CD4-positive, alpha-beta T cell treated with Interleukin-17A for 4 hours (primary cell): ENCODE data around the gene NOTCH2.
A peak's percentile ranks its signal among the peaks of the same experiment; 100 is the strongest.

Experiments used
- DNase-seq: peaks from one replicate; pipeline ENCODE4 v3.0.0-alpha.2; 2020; ENCODE audit warnings: mixed read lengths

The NOTCH2 gene

DNA sequence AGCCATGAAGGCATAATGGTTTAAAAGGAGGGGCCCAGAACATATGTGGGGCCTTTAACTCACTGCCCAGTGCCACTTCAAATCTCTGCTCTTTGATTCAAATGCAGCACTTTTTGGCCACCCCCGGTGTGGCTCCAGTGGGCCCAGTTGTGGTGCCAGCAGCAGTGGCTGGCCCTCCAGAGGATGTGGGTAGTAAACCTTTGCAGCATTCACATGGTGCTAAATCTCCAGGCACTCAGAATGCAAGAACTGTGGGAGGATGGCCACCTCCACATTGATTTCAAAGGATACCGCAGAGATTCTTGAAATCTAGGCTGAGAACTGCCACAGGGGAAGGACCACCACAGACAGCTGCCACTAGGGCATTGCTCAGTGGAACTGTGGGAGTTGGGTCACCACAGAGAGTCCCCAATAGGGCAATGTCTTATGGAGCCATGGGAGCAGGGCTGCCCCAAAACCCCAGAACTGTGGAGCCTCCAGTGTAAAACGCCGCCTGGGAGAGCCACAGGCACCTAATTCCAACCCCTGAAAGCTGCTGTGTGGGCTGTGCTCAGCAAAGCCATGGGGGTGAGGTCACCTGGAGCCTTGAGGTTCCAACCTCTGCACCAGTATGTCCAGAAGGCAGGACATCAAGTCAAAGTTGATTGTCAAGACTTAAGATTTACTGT, 166.6 kb downstream of the NOTCH2 start:
- DNase-seq = no peak

- no peak for DNase-seq
Observed at GRCh38 chr1:119898981-119899720, 170.3 kb downstream of the NOTCH2 start.

GRCh38 chr1:119898530-119898929, 170.9 kb downstream of the NOTCH2 start:
- DNase-seq = no peak

DNA sequence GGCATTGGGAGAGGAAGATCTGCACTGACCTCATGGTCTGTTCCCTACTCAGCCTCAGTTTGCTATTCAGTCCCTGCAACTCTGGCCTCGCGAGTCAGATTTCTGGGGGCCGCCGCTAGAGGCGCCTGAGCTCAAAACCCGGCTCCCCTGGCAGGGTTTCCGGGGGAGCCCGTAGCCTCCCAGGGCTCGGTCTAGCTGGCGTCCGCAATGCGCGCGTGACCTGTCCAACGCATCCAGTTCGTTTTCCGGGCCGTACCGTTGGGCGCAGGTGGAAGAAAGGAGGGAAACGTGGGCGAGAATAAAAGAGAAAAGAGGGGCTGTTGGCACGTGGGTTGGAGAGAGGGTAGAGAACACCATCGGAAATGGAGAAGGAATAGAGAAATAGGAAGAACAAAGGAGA, 173.2 kb downstream of the NOTCH2 start, which contains the start of gene ADAM30:
ADAM30 (minus strand) TSS at position 213 of the 400 bp plus-strand sequence; CDS start at position 34, 179 bp downstream.
- no peak for DNase-seq

- DNase-seq = no peak
Observed at GRCh38 chr1:119895102-119895501, 174.4 kb downstream of the NOTCH2 start.

- DNase-seq = no peak
Observed at GRCh38 chr1:119893827-119894700, 175.4 kb downstream of the NOTCH2 start.

GRCh38 chr1:119893238-119893791, 176.1 kb downstream of the NOTCH2 start:
- no peak for DNase-seq

- no peak for DNase-seq
Observed at GRCh38 chr1:119891386-119891785, 178.1 kb downstream of the NOTCH2 start.

DNA sequence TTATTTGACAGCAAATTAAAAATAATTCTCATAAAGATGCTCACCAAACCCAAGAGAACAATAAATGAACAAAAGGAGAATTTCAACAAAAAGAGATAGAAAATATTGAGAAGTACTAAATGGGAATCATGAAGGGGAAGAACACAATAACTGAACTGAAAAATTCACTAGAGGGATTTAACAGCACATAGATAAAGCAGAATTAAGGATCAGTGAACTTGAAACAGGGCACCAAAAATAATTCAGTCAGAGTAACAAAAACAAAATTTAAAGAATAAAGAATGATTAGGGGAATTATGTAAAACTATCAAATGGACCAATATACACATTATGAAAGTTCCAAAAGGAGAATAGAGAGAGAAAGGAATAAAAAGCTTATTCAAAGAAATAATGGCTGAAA, 181.0 kb downstream of the NOTCH2 start:
- no peak for DNase-seq

GRCh38 chr1:119887427-119887826, 182.0 kb downstream of the NOTCH2 start:
- no peak for DNase-seq

GRCh38 chr1:119885903-119886783, 183.3 kb downstream of the NOTCH2 start:
- peak; percentile 64 for DNase-seq

DNA sequence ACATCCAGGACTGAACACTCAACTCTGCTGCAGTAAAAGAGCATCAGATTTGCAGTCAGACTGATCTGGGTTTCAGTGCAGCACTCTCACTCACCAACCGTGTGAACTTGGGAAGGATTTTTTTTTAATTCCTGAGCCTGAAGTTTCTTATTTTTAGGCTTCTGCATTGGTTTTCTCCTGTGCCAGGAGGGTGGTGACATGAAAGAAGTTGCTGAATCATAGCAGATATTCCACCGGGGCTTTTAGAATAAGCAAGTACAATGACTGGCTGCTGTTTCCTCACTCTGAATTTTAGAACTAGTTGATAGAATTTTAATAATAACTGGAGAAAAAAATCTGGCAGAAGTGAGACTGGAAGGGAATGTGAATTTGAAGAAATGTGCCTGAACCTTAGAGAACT, 184.8 kb downstream of the NOTCH2 start:
- DNase-seq = no peak

DNA sequence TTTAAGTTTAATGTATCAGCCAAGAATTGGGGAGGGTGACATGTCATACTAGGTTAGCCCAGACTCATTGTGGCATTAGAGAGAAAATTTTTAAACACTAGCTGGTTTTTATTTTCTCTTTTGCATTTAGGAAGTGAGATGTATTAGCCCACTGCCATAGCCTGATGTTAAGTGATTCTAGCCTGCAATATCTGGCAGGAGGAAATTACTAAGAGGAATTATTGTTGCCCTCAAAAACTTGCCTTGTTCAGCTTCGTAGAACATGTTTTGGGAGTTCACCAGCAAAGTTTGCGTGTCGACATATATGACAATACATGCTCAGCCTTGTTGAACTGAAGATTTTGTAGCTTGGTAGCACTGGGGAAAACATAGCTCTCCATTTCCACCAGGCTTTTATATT, 185.6 kb downstream of the NOTCH2 start:
- DNase-seq = no peak

DNA sequence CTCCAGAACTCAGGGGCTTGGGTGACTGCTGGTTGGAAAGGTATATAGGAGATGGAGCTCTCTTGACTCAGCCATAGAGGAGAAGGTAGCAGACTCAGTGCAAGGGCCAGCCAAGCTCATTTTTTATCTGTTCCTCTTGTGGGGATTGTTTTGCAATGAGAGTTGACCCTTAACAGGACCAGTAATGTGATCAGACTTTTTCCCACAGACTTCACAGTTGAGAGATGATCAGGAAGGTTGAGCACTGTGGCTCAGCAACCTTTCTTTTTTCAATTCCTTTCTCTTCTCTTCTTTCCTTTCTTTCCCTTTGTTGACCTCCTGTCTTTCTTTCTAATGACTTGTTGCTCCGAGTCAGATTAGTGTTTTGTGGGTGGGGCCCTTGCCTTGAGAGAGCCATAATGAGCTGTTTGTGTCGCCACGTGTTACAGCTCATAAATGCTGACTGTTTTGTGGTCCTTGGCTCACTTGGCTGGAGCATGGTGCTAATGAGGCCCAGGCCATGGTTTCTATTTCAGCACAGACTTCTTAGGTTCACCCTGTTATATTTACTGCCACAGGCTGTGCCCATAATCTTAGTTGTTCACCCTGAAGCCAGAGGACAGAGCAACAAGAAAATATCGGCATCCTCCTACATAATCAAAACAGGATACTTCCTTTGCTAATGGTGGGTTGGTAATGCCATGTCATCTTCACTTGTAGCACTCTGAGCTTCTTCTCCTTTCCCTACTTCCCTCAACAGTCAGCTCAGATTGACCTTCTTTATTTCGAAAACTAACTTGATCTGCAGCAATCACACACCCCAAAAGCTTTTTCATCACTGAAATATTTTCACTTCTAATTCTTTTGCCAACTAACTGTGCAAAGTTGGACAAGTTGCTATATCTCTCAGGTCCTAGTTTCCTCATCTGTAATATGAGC, 187.1 kb downstream of the NOTCH2 start:
- no peak for DNase-seq

DNA sequence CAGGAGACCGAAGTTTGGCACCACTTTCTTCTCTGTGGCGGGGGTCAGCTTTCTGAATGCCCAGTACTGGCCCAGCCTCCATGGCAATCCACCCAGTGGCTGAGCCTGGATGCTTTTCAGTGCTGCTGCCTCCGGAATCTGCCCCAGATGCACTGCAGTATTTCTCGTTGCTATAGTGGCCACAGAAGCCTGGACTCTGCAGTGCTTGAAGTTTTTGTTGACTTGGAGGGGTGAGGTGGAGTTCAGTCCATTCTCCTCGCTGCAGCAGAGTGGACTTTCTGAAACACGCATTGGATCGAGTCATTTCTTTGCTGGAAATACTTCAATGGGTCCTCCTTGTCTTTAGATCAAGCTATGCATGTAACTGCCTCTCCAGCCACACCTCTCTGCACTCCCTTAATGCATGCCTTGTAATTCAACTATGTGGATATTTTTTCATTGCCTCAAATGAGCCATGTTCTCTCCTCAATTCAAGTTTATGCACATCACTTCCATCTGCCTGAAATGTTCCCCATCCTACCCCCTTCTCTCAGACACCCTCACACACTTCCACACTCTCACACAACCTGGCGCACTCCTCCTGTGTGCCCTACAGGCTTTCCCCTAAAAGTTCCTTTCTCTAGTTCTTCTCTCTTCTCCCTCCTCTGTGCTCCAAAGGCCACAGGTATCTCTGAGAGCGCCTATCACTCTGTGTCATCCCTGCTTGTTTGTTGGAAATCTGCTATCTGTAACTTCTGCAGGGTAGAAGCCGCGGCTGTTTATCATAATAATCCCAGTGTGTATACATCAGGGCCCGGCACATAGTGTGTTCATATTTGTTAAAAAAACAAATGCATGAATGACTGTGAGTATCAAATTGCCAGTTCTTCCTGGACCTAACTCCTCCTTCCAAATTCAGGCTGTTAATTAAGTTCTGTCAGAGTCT, 189.7 kb downstream of the NOTCH2 start:
- no peak for DNase-seq

- no peak for DNase-seq
Observed at GRCh38 chr1:119878171-119878570, 191.3 kb downstream of the NOTCH2 start.

DNA sequence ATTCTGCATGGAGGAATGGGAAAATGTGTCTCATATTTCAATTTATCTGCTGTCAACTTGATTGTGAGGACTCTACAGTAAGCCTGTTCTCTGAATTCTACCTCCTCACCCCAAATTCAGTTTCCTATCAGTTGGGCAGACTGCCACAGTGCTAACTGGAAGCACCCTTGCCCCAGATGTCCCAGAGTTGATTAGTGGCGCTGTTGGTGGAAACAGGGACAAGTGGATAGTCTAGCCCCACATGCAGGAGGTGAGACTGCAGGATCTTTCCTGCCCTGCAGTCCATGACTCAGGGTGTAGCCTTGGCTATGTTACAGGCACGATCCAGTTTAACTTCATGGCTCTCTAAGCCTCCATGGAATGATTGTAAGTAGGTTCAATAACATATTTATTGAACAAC, 195.3 kb downstream of the NOTCH2 start:
- DNase-seq = no peak

- DNase-seq = no peak
Observed at GRCh38 chr1:119873135-119874015, 196.1 kb downstream of the NOTCH2 start.

- DNase-seq = no peak
Observed at GRCh38 chr1:119871881-119872280, 197.6 kb downstream of the NOTCH2 start.
